ENCODE results near the gene SCMH1.

DNA sequence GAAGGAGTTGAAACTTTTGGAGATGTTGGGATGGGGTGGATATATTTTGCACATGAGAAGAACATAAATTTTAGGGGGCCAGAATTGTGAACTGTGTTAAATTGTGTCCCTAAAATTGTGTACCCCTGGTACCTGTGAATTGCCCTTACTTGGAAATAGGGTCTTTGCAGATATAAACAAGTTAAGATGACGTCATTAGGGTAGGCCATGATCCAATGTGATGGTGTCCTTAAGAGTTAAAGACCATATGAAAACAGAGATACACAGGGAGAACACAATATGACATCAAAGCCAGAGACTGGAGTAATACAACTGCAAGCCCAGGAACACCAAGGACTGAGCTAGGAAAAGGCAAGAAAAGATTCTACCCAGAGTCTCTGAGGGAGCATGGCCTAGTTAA is 24.0 kb downstream of the SCMH1 start:
- TF ChIP-seq, protein P1, sequence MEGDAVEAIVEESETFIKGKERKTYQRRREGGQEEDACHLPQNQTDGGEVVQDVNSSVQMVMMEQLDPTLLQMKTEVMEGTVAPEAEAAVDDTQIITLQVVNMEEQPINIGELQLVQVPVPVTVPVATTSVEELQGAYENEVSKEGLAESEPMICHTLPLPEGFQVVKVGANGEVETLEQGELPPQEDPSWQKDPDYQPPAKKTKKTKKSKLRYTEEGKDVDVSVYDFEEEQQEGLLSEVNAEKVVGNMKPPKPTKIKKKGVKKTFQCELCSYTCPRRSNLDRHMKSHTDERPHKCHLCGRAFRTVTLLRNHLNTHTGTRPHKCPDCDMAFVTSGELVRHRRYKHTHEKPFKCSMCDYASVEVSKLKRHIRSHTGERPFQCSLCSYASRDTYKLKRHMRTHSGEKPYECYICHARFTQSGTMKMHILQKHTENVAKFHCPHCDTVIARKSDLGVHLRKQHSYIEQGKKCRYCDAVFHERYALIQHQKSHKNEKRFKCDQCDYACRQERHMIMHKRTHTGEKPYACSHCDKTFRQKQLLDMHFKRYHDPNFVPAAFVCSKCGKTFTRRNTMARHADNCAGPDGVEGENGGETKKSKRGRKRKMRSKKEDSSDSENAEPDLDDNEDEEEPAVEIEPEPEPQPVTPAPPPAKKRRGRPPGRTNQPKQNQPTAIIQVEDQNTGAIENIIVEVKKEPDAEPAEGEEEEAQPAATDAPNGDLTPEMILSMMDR (IDR thresholded peaks at IDR 0.05) = no peak
- TF ChIP-seq POLR2AphosphoS5 (IDR thresholded peaks at IDR 0.05) = no peak
